DLD1 (cell line): Measurements from ENCODE around the gene AGMO.

Source experiments
- in situ Hi-C: cut with HindIII; loops from 2 replicates; pipeline ENCODE4 v1.10.0; 2017; ENCODE audit warnings: low sequenced_read_pairs

The AGMO gene

GRCh38 chr7:15504351-15504750 lies 57.5 kb downstream of the AGMO start:
- in situ Hi-C loops: no loop called here

GRCh38 chr7:15503603-15504290 lies 58.1 kb downstream of the AGMO start:
- in situ Hi-C loops: no loop called here

- in situ Hi-C loops: no loop called here
These were observed 63.4 kb downstream of the AGMO start for GRCh38 chr7:15498465-15498864.

DNA sequence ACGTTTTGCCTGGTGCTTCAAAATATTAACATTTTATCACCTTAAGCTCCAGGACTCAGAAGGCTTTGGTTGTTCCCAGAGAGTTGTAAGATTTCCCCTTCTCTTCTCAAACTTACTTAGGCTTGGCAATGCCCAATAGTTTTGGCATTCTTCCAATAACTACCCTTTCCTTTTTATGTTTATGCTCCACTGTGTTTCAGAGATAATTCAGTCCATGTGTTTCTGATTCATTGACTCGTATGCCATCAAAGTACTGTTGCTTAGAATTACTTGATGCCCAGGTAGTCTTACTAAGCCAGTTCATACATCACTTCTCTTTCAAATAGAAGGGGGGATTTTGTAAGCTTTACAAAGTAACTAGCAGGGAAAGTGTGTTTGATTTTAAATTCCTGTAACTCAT lies 66.6 kb downstream of the AGMO start:
- in situ Hi-C loops: no loop called here

DNA sequence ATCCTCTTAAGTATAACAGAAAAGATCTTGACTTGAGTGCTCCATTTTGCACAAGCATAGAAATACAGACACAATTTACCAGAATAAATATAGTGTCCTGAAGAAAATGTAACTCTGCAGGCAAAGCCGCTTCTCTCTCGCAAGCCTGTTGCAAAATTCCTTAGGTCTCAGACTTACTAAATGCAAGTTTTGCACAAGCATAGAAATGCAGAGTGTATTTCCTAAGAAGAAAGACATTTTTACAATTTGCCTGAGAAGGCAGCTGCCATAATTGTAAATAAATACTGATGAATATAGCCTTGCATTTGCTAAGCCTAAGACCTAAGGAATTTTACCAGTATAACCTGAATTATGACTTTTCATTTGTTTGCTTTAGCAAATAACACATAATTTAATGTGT lies 67.1 kb downstream of the AGMO start:
- in situ Hi-C loops: no loop called here

GRCh38 chr7:15491361-15491760 lies 70.5 kb downstream of the AGMO start:
- in situ Hi-C loops: no loop called here

DNA sequence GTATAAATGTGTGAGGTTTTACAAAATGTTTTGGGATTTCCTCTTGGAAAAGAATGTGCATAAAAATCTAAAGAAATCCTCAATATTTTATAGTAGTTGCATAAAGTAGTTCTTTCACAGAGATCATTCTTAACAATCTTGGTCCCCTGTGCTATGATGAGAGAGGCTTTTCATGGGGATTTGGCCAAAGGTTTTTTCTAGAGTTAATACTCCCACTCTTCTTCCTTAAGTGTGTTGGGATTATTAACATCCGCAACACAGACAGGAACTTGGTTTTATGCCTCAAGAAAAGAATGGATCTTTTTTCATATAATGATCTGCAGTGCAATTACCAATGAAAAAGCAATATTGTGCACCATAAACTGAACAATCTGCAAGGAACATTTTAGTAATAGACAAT lies 71.5 kb downstream of the AGMO start:
- in situ Hi-C loops: no loop called here

DNA sequence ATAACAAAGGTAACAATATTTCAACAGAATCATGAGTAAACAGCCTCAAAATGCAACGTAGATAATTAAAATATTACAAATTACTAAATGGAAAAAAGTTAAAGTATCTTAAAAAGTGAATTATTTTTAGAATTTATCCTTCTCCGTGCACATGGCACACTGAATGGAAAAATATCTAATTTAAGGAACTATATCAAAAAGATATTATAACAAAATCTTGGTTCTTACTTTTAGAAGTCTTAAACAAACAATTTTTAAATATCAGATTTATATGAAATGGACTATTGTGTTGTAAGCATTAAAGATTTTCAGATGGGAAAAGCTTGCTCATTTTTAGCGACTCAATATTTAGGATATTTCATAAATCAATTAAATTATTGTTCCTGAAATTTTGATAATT lies 72.0 kb downstream of the AGMO start:
- in situ Hi-C loops: no loop called here

- in situ Hi-C loops: no loop called here
These were observed 72.4 kb downstream of the AGMO start for GRCh38 chr7:15489383-15489782.

DNA sequence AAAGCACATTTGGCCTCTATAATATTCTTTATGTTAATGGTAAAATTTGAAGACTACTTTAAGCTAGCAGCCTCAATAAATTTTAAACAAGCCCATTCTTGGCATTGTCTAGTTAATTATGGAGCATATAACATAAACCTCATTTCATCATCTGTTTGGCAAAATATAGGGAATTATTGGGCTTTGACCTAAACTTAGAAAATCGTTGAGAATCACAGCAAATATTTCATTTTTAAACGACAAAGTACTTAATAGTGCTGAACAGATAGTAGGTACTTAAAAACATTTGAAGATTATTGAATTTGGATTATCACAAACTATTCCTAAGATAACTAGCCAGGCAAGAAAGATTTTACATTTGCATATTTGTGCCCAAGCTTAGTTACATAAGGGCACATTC lies 73.4 kb downstream of the AGMO start:
- in situ Hi-C loops: no loop called here

GRCh38 chr7:15487896-15488295 lies 73.9 kb downstream of the AGMO start:
- in situ Hi-C loops: no loop called here

DNA sequence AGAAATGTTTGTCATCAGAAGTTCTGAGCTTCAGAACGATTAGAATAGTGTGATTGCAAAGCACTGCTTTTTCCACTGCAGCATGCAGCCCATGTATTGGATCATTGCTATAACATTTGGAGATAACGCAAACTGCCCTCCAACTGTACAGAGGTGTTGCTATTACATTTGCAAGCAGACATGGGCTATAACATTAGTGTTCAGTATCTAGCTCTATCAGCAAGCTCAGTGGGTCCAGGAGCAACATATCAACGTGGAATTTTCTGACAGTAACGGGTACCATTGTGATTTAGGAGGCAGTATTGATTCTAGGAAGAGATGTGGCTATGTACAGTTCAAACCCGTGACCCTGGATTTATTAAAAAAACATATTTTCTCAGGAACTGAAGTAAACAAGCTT lies 75.8 kb downstream of the AGMO start:
- in situ Hi-C loops: no loop called here

DNA sequence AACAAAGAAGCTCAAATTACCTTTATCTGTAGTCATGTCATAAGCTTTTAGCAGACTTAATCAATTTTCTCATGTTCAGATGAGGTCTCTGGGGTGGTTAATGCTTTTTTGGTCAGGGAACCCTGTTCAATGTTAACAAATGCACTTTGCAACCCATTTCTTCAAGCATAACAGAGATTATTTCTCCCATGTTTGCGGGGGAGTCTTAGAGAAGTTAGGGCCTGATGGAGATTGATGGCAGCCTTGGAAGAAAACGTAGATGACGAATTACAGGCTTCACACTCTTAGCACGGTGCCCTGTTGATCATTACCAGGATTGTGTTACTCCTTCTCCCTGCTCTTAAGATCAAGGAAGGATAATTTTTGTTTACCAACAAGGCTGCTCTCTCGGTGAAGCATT lies 76.4 kb downstream of the AGMO start:
- in situ Hi-C loops: no loop called here

GRCh38 chr7:15481132-15481531 lies 80.7 kb downstream of the AGMO start:
- in situ Hi-C loops: no loop called here

- in situ Hi-C loops: no loop called here
These were observed 83.4 kb downstream of the AGMO start for GRCh38 chr7:15478401-15478800.

DNA sequence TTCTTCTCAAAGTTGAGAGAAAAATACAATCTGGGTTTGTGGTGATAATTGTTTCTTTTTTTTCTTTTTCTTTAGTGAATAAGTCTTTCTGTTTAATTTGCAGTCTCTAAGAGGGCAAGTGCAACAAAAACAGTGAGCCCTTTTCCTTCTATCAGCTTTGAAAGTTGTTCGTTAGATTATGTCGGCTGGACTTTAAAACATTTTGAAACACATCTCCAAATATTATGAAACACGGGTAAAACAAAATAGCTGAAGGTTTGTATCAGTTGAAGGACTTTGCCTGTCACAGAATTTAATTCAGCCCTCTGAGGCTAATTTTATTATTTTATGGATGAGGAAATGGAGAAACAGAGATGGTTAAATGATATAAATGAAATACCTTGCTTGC lies 85.3 kb downstream of the AGMO start:
- in situ Hi-C loops: no loop called here

DNA sequence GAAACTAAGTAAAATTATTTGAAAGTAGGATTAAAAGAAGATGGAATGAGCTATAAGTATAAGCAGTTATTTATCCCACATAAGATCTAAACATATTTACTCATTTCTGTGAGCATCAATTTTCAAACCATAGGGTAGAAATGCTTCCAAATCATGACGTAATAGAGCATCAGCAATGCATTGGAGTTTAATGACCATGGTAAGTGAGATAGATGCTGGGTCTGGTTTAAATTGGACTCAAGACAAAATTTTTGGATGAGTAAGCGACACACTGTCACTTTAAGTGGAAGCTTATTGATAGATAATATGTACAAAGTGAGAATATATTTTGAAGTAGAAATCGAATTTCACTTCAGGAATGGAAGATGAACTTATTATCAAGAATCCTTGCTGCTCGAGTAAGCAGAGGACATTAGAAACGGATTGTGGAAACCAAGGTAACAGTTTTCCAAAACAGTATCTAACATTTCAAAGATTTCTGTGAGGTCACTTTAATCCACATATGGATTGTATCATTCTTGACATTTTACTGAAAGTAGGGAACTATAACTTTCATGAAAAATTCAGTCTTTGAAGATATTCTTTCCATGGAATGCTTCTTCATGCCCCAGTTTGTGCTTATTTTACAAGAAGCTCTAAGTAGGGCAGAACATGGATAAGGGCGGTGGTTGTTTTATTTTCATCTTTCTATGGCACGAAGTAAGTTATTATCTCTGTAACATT lies 85.8 kb downstream of the AGMO start:
- in situ Hi-C loops: no loop called here

DNA sequence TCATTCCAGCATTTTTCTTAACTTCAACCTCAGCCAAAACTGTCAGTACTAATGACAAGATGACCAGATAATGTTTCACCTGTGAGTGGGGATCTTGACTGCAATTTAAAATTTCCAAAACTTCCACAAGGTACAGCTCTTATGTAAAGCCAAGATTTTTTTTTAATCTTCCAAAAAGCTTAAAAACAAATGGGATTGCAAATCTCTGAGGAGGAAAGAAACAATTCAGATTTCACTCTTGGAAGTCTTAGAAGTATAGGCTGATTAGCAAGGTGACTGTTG lies 90.2 kb downstream of the AGMO start:
- in situ Hi-C loops: no loop called here

GRCh38 chr7:15470825-15471668 lies 90.8 kb downstream of the AGMO start:
- in situ Hi-C loops: no loop called here

- in situ Hi-C loops: no loop called here
These were observed 97.1 kb downstream of the AGMO start for GRCh38 chr7:15464667-15465121.

- in situ Hi-C loops: no loop called here
These were observed 97.8 kb downstream of the AGMO start for GRCh38 chr7:15463801-15464666.
